AG10803 (cell line): ENCODE measurements around the gene PPP2R2D.

Source experiments
- DNase-seq: peaks from one replicate; pipeline ENCODE4 v3.0.0; 2010; ENCODE audit warnings: low read depth
- H3K4me3 ChIP-seq: 2 replicates; pipeline ENCODE4 v1.5.1; 2011; ENCODE audit warnings: mild to moderate bottlenecking, low read length, control low read depth
- CTCF ChIP-seq: conservative IDR thresholded peaks from 2 replicates; pipeline ENCODE4 v1.5.1; 2011; ENCODE audit warnings: mild to moderate bottlenecking, low read length, control low read depth, inconsistent platforms

PPP2R2D gene

GRCh38 chr10:131998845-131999681 lies 98.3 kb downstream of the PPP2R2D start:
- no peak for TF ChIP-seq CTCF
- no peak for DNase-seq
- H3K4me3 ChIP-seq = no peak overlapping the region

- TF ChIP-seq CTCF = no peak
- H3K4me3 ChIP-seq = peak overlapping the region; percentile 7; the same call in 1 of the 2 replicates
- peak; percentile 60 for DNase-seq
Observed at GRCh38 chr10:132001238-132001972, 100.6 kb downstream of the PPP2R2D start.

GRCh38 chr10:132002004-132002403 lies 101.2 kb downstream of the PPP2R2D start:
- DNase-seq = no peak
- H3K4me3 ChIP-seq = no peak overlapping the region
- TF ChIP-seq CTCF = no peak

GRCh38 chr10:132003282-132003924 lies 102.6 kb downstream of the PPP2R2D start:
- no peak overlapping the region for H3K4me3 ChIP-seq
- DNase-seq = no peak
- no peak for TF ChIP-seq CTCF

- no peak for TF ChIP-seq CTCF
- DNase-seq = no peak
- no peak overlapping the region for H3K4me3 ChIP-seq
Observed at GRCh38 chr10:132004052-132004451, 103.2 kb downstream of the PPP2R2D start.

- no peak overlapping the region for H3K4me3 ChIP-seq
- no peak for DNase-seq
- no peak for TF ChIP-seq CTCF
Observed at GRCh38 chr10:132005147-132005546, 104.3 kb downstream of the PPP2R2D start.
